Measurements from ENCODE around the gene ATP10B.

Gene ATP10B

DNA sequence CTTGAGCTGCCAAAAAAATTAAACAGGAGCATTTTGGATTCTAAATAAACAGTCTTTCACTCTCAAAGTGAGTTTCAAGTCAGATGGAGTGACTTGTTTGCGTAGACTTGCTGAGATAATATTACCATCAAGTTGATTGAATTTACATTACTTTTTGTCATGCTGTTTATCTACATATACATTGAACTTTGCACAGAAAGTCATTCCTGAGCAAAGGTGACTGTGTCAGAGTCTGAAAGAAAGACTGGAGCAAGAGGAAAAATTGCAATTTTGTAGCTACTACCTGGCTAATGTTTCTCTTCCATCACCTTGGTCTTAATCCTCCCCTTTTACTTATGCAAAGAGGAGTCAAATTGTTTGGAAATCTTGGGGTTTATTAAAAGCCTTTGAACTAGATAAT is 251.0 kb downstream of the ATP10B start:
- Mint-ChIP-seq H3K4me1 (no peaks in the 10 kb centered on the region), H3K27ac (no peak overlapping the region), H3K9me3 (peaks cover 2% of the 10 kb centered on the region), H3K4me3 (no peak overlapping the region), H3K36me3 (no peaks in the 10 kb centered on the region), H3K27me3 (no peaks in the 10 kb centered on the region)
- CTCF ChIA-PET: no interaction called here
- no peak for DNase-seq

DNA sequence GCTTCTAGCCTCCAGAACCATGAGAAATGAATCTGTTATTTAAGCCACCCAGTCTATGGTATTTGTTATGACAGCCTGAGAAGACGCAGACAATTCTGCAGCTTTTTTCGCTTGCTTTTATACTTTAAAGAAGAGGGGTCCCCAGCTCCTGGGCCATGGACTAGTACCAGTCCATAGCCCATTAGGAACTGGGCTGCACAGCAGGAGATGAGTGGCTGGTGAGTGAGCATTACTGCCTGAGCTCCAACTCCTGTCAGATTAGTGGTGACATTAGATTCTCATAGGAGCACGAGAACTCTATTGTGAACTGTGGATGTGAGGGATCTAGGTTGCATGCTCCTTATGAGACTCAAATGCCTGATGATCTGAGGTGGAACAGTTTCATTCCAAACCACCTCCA is 278.7 kb downstream of the ATP10B start:
- no peak overlapping the region for H3K4me3 Mint-ChIP-seq
- H3K27me3 Mint-ChIP-seq: peaks cover 16% of the 10 kb centered on the region
- H3K9me3 Mint-ChIP-seq: no peaks in the 10 kb centered on the region
- H3K4me1 Mint-ChIP-seq: no peaks in the 10 kb centered on the region
- DNase-seq: no peak
- no peak overlapping the region for H3K27ac Mint-ChIP-seq
- CTCF ChIA-PET: no interaction called here
- no peaks in the 10 kb centered on the region for H3K36me3 Mint-ChIP-seq

DNA sequence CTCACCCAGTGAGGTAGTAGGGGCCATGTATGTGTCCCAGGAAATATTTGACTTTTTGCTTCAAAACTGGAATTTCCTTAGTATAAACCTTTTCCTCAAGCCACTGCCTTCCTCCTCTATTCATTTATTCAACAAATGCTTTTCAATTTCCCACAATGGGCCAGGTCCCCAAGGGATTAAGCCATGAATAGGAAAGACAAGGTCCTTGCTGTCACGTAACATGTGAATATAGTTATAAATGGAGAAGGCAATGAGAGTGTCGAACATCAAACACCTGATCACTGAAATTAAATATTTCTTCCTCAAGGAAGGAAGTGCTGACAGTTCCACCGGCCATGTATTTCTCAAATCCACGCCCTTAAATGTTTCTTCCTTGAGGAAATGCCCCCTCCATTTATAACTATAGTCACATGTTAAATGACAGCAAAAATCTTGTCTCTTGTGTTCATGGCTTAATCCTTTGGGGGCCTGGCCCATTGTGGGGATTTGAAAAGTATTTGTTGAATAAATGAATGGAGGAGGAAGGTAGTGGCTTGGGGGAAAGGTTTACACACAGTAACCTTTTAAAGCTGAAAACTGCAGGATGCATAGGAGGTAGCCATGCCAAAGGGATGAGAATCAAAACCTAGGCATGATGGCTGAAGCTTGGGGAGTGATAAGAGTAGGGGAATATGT is 284.8 kb downstream of the ATP10B start:
- Mint-ChIP-seq H3K36me3 (no peaks in the 10 kb centered on the region), H3K4me1 (no peaks in the 10 kb centered on the region), H3K4me3 (no peak overlapping the region), H3K27ac (no peak overlapping the region), H3K9me3 (no peaks in the 10 kb centered on the region), H3K27me3 (peaks cover 10% of the 10 kb centered on the region)
- CTCF ChIA-PET: no interaction called here
- DNase-seq: no peak

DNA sequence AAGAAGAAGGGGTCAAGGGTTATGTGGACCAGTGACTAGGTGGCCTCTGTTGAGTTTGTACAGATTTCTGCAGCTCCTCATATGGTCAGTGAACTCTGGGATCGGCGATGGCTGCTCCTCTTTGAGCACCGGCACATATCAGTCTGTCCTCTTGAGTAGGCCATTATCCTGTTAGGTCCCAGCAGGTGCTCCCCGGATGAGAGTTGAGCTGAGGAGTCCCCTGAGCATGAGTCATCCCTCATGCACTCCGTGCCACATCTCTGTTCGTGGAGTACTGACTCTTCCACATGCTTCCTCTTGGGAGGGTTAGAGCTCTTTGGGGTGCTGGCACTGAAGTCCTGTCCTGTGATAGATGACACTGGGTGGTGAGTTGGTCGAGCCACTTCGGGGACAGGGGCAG is 286.6 kb downstream of the ATP10B start:
- Mint-ChIP-seq H3K4me1 (no peaks in the 10 kb centered on the region), H3K36me3 (no peaks in the 10 kb centered on the region), H3K27ac (no peak overlapping the region), H3K9me3 (no peaks in the 10 kb centered on the region), H3K4me3 (no peak overlapping the region), H3K27me3 (peaks cover 10% of the 10 kb centered on the region)
- CTCF ChIA-PET: no interaction called here
- DNase-seq: no peak

DNA sequence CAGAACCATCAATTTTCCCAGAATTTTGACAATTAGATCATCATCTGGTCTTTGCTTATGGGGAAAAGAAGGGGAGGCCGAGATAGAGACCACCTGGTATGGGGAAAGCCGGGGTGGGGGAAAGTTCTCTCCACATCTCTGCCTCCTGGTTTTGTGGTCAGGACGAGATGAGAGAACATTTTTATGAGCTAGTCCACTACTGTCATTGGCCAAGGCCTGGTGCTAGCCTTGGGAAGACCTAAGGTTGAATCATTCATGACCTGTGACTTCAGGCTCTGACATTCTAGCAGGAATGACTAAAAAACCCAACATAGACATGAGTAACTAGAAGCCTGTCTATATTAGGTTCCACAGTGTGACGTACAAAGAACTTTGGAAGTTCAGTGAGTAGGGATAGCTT is 295.2 kb downstream of the ATP10B start:
- H3K4me3 Mint-ChIP-seq: no peak overlapping the region
- DNase-seq: no peak
- H3K9me3 Mint-ChIP-seq: no peaks in the 10 kb centered on the region
- no peaks in the 10 kb centered on the region for H3K36me3 Mint-ChIP-seq
- H3K4me1 Mint-ChIP-seq: no peaks in the 10 kb centered on the region
- no peaks in the 10 kb centered on the region for H3K27me3 Mint-ChIP-seq
- H3K27ac Mint-ChIP-seq: no peak overlapping the region
- CTCF ChIA-PET: interaction anchor here (1.4 kb wide), 1 partner anchor 118 kb away, joined by 3 read pairs; no protein-coding TSS in a partner anchor

DNA sequence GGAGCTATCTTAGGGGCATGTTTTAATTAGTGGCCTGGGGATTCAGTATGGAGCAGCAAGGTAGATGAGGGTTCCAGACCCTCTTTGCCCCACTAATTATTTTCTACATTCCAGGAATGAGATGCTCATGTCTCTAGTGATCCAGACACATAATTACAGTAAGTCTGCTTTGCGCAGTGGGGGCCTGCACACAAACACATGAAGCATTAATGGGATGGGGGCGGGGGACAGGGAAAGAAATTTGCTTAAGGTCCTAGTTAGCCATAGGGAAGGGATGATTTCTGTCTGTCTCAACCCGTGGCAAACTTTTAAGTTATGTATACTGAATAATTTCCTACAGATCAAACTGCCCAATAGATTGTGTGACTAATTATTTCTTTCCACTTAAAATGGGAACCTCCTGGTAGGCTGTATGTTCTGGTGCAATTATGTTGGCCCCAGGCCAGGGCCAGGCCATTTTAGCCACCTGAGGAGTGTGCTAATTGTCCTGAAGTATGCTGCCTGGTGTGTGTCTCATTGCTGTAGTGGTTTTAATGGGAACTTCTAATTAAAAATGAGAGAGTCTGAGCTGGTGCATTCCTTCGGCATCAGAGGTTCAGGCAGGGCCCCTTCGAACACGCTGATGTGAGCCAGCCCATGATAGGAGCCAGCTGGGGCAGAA is 295.9 kb downstream of the ATP10B start:
- no peak for DNase-seq
- Mint-ChIP-seq H3K36me3 (no peaks in the 10 kb centered on the region), H3K4me1 (no peaks in the 10 kb centered on the region), H3K9me3 (no peaks in the 10 kb centered on the region), H3K4me3 (no peak overlapping the region), H3K27ac (no peak overlapping the region), H3K27me3 (no peaks in the 10 kb centered on the region)
- CTCF ChIA-PET: interaction anchor here (1.4 kb wide), 1 partner anchor 118 kb away, joined by 3 read pairs; no protein-coding TSS in a partner anchor

GRCh38 chr5:160555581-160555970 is 296.4 kb downstream of the ATP10B start:
- H3K4me1 Mint-ChIP-seq: no peaks in the 10 kb centered on the region
- no peak overlapping the region for H3K4me3 Mint-ChIP-seq
- H3K9me3 Mint-ChIP-seq: no peaks in the 10 kb centered on the region
- H3K36me3 Mint-ChIP-seq: no peaks in the 10 kb centered on the region
- CTCF ChIA-PET: no interaction called here
- DNase-seq: no peak
- no peaks in the 10 kb centered on the region for H3K27me3 Mint-ChIP-seq
- no peak overlapping the region for H3K27ac Mint-ChIP-seq

DNA sequence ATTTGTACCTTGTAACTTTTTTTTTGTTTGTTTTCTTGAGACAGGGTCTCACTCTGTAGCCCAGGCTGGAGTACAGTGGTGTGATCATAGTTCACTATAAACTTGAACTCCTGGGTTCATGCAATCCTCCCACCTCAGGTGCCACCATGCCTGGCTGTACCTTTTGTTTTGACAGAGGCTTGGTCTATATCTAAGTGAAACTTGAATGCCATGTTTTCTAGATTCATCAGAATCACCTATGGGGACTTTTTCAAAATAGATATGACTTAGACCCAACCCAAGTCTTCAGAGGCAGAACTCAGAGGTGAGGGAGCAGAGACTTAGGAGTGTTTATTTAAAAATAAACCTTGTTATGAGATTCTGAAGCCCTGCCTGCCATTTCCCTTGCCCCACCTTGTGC is 301.9 kb downstream of the ATP10B start:
- Mint-ChIP-seq H3K36me3 (no peaks in the 10 kb centered on the region), H3K9me3 (no peaks in the 10 kb centered on the region), H3K4me3 (no peak overlapping the region), H3K27me3 (no peaks in the 10 kb centered on the region), H3K4me1 (no peaks in the 10 kb centered on the region), H3K27ac (no peak overlapping the region)
- CTCF ChIA-PET: no interaction called here
- DNase-seq: no peak

- CTCF ChIA-PET: no interaction called here
- Mint-ChIP-seq H3K4me3 (no peak overlapping the region), H3K27ac (no peak overlapping the region), H3K4me1 (no peaks in the 10 kb centered on the region), H3K9me3 (no peaks in the 10 kb centered on the region), H3K27me3 (peaks cover 5% of the 10 kb centered on the region), H3K36me3 (no peaks in the 10 kb centered on the region)
- DNase-seq: no peak
Measured at GRCh38 chr5:160548949-160549645, 302.9 kb downstream of the ATP10B start.

DNA sequence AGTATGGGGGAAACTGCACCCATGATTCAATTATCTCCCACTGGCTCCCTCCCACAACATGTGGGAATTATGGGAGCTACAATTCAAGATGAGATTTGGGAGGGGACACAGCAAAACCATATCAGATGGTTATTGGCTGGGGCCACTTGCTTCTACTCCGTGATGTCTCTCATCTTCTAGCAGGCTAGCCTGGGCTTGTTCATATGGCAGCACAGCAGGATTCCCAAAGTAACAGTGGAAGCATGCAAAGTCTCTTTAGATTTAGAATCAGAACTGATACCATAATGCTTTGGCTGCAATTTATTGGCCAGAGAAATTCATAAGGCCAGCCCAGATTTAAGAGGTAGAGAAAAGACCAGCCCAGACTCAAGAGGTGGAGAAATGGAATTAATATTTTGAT is 304.1 kb downstream of the ATP10B start:
- DNase-seq: no peak
- Mint-ChIP-seq H3K27ac (no peak overlapping the region), H3K27me3 (peaks cover 5% of the 10 kb centered on the region), H3K4me1 (no peaks in the 10 kb centered on the region), H3K36me3 (no peaks in the 10 kb centered on the region), H3K4me3 (no peak overlapping the region), H3K9me3 (no peaks in the 10 kb centered on the region)
- CTCF ChIA-PET: no interaction called here

DNA sequence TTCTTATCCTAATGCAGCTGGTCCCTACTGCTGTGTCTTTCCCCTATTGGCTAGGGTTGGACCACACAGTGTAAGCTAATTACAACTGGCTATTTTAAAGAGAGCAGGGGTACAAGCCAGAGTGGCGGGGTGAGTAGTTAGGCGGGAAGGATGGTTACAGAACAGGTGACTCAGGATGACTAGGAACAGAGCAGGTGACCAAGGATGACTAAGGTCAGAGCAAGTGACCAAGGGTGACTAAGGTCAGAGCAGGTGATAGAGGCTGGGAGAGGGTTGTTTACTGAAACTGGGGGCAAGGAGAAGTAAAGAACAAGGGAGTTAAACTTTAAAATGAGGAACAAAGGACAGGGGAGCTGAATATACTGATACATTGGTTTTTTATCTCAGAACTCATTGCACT is 304.9 kb downstream of the ATP10B start:
- no peak overlapping the region for H3K27ac Mint-ChIP-seq
- DNase-seq: no peak
- H3K9me3 Mint-ChIP-seq: no peaks in the 10 kb centered on the region
- no peaks in the 10 kb centered on the region for H3K4me1 Mint-ChIP-seq
- H3K4me3 Mint-ChIP-seq: no peak overlapping the region
- no peaks in the 10 kb centered on the region for H3K36me3 Mint-ChIP-seq
- CTCF ChIA-PET: no interaction called here
- H3K27me3 Mint-ChIP-seq: peaks cover 5% of the 10 kb centered on the region

DNA sequence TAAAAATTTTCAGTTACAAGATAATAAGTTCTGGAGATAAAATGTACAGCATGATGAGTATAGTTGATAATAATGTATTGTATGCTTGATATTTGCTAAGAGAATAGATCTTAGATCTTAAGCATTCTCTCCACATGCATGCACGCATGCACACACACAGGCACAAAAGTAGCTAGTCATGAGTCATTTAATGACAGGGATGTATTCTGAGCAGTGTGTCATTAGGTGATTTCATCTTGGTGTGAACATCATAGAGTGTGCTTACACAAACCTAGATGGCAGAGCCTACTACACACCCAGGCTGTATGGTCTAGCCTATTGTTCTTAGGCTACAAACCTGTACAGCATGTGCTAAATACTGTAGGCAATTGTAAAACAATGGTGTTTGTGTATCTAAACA is 306.2 kb downstream of the ATP10B start:
- CTCF ChIA-PET: no interaction called here
- H3K9me3 Mint-ChIP-seq: no peaks in the 10 kb centered on the region
- peaks cover 5% of the 10 kb centered on the region for H3K27me3 Mint-ChIP-seq
- H3K36me3 Mint-ChIP-seq: no peaks in the 10 kb centered on the region
- DNase-seq: no peak
- no peak overlapping the region for H3K27ac Mint-ChIP-seq
- no peak overlapping the region for H3K4me3 Mint-ChIP-seq
- no peaks in the 10 kb centered on the region for H3K4me1 Mint-ChIP-seq

GRCh38 chr5:160543395-160543794 is 308.6 kb downstream of the ATP10B start:
- no peak overlapping the region for H3K4me3 Mint-ChIP-seq
- H3K36me3 Mint-ChIP-seq: no peaks in the 10 kb centered on the region
- no peak overlapping the region for H3K27ac Mint-ChIP-seq
- CTCF ChIA-PET: interaction anchor here (1.6 kb wide), 1 partner anchor 105 kb away, joined by 5 read pairs; no protein-coding TSS in a partner anchor
- no peaks in the 10 kb centered on the region for H3K4me1 Mint-ChIP-seq
- H3K27me3 Mint-ChIP-seq: peaks cover 5% of the 10 kb centered on the region
- no peaks in the 10 kb centered on the region for H3K9me3 Mint-ChIP-seq
- DNase-seq: no peak

GRCh38 chr5:160542840-160543239 is 309.2 kb downstream of the ATP10B start:
- CTCF ChIA-PET: interaction anchor here (1.6 kb wide), 1 partner anchor 104 kb away, joined by 5 read pairs; no protein-coding TSS in a partner anchor
- Mint-ChIP-seq H3K36me3 (no peaks in the 10 kb centered on the region), H3K27me3 (peaks cover 5% of the 10 kb centered on the region), H3K4me1 (no peaks in the 10 kb centered on the region), H3K27ac (no peak overlapping the region), H3K4me3 (no peak overlapping the region), H3K9me3 (no peaks in the 10 kb centered on the region)
- DNase-seq: no peak

DNA sequence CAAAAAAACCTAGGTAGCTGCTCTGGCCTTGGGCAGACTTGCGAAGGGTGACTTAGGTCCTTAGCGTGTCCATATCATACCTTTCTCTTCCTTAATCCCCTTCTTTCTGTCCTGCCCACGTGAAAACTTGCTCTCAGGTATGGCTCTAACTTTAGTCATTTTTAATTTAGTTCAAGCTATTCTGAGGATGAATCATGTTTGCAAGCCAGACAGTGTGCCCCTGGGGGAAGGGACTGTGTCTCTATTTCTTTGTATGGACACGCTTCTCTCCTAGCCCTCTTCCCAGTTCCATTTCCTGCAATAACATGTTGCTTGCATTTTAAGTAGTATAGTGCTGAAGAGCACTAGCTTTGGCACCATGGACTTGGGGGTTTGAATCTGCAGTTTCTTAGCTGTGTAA is 309.7 kb downstream of the ATP10B start:
- CTCF ChIA-PET: interaction anchor here (1.6 kb wide), 1 partner anchor 104 kb away, joined by 5 read pairs; no protein-coding TSS in a partner anchor
- Mint-ChIP-seq H3K9me3 (no peaks in the 10 kb centered on the region), H3K4me1 (no peaks in the 10 kb centered on the region), H3K27me3 (peaks cover 5% of the 10 kb centered on the region), H3K4me3 (no peak overlapping the region), H3K27ac (no peak overlapping the region), H3K36me3 (no peaks in the 10 kb centered on the region)
- DNase-seq: no peak
